Testis (tissue), 2 donors: Measurements from ENCODE around the gene CXCL12.

ENCODE experiments used
- CTCF ChIP-seq, 3 experiments: fragments of 450-650 bp in 2 of 3; fragments of 200-600 bp in 1 of 3; sonication (generic) in 1 of 3; IDR thresholded peaks; one replicate each; pipeline ENCODE4 v1.5.1; 2016 to 2019; ENCODE audit warnings: antibody characterized with exemption in 3 of 3, mild to moderate bottlenecking in 2 of 3, moderate library complexity in 1 of 3
- POLR2A ChIP-seq: fragments of 450-650 bp; IDR thresholded peaks from one replicate; pipeline ENCODE4 v1.6.1; 2017; ENCODE audit warnings: antibody characterized with exemption, mild to moderate bottlenecking, moderate library complexity

DNA sequence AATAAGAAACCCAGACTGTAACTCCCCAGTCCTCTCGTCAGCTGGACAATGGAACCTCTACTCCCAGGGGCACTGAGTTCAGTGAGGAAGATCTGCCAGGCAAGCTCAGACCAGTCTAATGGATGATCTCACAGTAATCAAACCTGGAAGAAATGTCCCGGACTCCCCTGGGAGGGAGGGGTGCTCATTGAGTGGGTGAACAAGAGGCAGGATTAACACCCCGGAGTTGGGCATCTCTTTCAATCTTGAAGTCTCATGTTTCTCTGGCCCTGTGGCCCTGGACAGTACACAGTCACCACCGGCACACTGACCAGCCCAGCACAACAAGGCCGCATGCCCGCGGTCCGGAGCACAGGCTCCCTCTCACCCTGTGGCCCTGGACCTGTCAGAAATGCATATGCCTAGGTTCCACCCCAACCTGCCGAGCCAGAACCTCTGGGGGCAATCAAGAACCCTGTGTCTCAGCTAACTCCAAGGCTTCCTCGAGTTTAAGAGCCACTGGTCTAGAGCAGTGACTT lies 27.8 kb downstream of the CXCL12 start:
- TF ChIP-seq CTCF (IDR thresholded peaks at IDR 0.05): no peak
- no peak for TF ChIP-seq POLR2A
